Measurements from ENCODE around the gene HMGA1.

HMGA1 gene, protein sequence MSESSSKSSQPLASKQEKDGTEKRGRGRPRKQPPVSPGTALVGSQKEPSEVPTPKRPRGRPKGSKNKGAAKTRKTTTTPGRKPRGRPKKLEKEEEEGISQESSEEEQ

DNA sequence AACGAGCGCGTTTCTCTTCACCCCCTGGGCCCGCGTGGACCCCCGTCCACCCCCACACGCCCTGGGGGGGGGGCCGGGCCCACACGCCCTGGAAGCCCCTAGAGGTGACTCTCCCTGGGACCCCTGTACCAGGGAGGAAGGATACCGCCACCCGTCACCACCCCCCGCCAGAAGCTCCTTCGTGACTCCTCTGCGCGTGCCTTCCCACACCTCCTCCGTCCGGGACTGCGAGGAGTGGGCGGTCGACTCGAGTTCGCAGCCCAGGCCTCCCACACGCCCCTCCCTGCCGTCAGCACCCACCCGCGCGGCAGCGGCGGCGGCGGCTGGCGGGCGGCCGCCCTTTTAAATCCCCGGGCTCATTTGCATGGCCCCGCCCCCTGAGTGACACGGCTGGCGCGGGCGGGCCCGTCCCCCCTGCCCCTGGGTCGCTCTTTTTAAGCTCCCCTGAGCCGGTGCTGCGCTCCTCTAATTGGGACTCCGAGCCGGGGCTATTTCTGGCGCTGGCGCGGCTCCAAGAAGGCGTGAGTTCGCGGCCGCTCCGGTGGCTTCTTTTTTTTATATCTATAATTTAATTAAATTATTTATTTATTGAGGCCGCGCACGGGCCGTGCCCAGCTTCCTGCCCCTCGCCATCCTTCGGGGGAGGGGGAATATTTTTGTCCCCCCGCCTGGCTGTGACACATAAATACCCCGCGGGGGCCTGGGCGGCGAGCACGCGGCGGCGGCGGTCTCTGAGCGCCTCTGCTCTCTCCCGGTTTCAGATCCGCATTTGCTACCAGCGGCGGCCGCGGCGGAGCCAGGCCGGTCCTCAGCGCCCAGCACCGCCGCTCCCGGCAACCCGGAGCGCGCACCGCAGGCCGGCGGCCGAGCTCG, at the start of gene HMGA1:
TSS of gene HMGA1 (plus strand) at position 431 of the 873 bp plus-strand sequence. CDS start 3,908 bp downstream, outside the sequence.
- DNase-seq, result peak; percentile 74

DNA sequence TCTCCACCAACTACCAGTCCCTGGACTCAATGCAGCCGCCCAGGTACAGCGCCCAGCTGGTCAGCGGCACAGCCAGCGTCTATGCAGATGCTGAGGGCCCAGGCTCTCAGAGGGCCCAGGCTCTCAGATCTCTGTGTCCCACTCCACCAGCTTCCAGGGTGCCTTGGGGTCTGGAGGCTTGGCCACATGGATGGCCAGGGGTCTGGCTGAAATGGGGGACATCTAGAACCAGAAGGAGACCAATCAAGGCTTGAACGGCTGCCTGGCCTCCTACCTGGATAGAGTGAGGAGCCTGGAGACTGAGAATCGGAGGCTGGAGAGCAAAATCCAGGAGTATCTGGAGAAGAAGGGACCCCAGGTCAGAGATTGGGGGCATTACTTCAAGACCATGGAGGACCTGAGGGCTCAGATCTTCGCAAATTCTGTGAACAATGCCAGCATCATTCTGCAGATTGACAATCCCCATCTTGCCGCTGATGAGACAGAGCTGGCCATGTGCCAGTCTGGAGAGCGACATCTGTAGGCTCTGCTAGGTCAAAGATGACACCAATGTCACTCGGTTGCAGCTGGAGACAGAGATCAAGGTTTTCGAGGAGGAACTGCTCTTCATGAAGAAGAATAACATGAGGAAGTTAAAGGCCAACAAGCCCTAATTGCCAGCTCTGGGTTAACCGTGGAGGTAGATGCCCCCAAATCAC, 46.7 kb upstream of the HMGA1 start:
- no peak for DNase-seq

DNA sequence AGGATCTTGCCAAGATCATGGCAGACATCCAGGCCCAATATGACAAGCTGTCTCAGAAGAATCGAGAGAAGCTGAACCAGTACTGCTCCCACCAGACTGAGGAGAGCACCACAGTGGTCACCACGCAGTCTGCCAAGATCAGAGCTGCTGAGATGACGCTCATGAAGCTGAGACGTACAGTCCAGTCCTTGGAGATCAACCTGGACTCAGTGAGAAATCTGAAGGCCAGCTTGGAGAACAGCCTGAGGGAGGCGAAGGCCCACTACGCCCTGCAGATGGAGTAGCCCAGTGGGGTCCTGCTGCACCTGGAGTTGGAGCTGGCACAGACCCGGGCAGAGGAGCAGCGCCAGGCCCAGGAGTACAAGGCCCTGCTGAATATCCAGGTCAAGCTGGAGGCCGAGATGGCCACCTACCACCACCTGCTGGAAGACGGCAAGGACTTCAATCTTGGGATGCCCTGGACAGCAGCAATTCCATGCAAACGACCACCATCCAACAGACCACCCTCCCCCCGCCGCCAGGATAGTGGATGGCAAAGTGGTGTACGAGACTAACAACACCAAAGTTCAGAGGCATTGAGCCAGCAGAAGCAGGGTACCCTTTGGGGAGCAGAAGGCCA, 46.1 kb upstream of the HMGA1 start:
- DNase-seq, result no peak

DNA sequence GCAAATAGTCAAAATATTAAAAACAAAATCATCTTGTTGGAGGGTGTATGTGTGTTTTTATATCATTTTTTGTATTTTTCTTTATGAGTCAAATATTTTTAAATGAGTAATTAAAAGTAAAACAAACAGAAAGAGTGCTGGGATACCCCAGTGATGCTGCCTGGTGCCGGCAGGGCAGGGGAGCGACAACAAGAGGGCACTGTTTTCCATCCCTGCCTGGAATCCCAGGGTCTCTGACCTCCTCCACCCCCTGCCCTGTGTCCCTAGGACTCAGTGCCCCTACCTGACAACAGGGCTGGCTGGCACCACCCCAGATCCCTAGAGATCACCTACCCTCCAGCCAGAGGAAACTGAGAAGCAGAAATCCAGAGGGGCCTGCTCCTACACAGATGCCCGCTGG, 41.9 kb upstream of the HMGA1 start:
- no peak for DNase-seq

DNA sequence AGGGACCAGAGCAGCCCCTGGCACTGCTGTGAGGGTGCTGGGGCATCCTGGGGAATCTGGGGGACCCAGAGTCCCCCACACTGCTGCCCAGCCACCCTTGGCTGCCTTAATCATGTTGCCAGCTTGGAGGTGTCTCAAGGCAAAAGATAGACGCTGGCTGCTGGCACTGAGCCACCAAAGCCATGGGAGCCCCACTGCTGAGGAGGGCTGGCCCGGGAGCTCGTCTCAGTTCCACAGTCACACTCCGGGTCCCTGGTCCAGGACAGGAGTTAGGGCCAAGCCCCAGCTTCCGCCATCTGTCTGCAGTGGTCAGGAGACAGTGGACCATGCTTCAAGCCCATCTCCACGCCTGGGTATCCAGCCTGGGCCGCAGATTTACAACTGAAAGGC, 41.0 kb upstream of the HMGA1 start:
- no peak for DNase-seq

DNA sequence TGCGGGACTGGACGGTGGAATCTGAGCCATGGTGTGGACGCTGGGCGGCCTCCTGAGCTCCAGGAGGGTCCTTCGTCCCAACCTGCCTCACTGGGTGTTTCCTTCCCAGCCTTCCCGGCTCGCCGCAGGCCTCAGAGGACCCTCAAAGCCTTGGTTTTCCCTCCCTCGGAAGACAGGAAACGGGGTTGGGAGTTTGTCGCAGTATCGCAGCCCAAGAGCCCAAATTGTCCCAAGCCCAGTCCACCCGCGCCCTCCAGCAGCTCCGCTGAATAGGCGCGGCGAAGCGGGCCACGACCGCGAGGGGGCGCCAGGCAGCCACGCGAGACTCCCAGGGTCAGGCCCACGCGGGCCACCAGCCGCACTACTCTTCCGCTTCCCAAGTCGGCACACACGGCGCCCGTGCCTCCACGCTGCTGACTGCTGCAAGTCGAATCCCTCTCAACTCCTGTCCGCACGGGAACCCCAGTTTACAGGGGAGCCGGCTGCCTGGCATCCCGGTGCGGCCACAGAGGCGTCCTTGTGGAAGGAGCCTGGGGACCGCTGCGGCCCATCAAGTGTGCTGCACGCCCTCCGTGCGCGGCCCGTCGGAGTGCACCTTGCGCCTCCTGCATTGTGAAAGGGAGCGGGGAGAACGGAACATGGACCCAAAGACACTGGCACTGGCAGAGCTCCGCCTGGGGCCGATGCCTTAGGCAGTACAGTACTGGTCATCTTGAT, 40.4 kb upstream of the HMGA1 start:
- peak; percentile 9 for DNase-seq

DNA sequence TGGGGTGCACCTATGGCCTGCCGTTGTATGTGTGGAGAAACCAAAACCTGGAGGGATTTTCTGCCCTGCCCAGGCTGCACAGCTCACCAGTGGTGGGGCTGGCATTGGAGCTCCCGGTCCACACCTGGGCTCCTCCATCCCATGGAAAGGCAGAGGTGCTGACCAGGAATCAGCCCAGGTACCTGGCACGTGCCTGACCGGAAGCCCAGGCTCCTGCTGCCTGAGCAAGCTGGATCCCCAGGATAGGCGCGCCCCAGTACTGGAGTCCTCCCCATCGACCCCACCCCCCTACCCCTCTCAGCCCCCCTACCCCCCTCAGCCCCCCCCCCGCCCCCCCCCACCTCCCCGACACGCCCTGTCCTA, 39.9 kb upstream of the HMGA1 start:
- no peak for DNase-seq

DNA sequence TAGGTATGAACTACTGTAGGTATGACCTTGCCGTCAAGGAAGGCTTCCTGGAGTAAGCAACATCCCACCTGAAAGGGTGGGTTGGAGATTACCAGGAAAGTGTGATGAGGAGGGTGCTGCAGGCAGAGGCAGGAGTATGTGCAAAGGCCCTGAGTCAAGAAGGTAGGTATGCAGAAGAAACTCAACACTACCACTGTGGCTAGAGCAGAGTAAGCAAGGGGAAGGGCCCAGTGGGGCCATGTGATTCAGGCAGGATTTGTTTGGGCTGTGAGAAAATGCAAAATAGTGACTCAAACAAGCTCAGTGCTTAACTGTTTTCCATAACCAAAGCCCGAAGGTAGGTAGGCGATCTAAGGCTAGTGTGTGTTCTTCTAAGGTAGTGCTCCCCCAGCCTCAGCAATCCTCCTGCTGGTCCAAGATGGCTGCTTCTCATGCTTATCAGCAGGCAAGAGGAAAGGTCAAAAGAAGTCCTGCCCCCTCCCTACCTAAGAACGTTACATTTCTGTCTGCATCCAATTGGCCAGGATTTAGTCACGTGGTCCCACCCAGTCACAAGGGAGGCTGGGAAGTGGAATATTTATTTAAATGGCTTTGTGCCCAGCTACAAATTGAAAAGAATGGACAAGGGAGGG, 36.2 kb upstream of the HMGA1 start:
- no peak for DNase-seq

DNA sequence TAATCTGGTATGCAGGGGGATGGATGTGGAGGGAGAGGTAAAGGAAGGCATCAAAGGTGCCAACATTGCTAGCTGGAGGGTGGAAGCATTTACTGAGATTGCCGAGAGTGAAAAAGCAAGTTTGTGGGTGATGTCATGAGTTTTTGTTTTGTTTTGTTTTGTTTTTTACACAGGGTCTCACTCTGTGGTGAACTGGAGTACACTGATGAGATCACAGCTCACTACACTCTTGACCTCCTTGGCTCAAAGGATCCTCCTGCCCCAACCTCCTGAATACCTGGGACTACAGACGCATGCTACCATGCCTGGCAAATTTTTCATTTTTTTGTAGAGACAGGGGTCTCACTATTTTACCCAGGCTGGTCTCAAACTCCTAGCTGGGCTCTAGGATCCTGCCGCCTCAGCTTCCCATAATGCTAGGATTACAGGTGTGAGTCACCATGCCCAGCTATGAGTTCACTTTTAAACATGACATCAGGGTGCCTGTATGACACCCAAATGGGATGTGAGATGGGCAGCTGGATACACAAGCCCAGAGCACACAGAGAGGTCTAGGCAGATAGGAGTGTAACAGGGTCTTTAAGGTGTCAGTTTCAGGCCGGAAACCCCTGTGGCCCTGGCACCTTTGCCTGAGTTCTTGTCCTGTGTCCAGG, 35.1 kb upstream of the HMGA1 start:
- DNase-seq, result no peak

DNA sequence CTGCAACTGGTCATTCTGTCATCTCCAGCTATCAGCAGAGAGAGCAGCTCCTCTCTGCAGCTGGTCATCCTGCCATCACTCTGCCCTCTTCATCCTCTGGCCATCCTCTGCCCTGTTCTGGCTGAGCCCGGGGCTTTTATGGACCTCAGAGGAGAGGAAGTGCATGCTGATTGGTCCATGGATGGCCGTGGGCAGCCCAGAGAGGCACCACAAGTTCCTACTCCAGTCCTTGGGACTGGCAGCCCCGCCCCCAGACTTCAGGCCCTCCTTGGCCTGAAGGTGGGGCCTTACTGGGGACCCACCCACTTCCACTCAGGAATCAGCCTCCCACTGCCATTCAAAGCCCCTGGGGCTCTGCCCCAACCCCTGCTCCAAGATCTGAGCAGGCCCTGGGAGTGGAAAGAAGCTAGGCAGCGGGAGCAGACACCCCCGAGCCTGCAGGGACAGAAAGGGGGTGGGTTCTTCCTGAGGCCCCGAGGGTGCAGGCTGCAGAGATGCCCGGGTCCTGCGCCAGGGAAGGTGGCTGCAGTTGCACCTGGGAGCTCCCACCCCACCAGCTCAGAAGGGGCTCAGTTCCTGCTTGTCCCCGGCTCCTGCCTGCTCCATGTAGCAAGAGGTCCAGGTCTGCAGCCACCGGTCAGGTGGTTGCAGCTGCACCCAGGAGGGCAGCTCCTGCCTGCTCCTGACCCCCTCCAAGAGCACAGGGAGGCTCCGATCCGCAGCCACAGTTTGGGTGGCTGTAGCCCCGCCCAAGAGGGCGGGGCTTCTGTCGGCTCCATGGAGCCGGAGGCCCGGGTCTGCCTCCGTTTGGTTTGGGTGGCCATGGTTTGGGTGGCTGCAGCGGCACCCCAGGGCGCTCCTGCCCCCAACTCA, 34.1 kb upstream of the HMGA1 start:
- no peak for DNase-seq

DNA sequence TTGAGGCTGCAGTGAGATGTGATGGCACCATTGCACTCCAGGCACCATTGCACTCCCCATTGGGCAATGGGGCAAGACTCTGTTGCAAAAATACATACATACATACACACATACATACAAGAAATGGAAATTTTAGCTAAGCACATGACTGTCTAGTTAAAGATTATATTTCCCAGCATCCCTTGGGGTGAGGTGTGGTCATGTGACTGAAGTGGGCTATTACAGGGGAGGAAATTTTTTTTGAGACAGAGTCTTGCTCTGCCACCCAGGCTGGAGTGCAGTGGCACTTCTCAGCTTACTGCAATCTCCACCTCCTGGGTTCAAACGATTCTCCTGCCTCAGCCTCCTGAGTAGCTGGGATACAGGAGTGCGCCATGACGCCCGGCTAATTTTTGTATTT, 32.0 kb upstream of the HMGA1 start:
- no peak for DNase-seq

DNA sequence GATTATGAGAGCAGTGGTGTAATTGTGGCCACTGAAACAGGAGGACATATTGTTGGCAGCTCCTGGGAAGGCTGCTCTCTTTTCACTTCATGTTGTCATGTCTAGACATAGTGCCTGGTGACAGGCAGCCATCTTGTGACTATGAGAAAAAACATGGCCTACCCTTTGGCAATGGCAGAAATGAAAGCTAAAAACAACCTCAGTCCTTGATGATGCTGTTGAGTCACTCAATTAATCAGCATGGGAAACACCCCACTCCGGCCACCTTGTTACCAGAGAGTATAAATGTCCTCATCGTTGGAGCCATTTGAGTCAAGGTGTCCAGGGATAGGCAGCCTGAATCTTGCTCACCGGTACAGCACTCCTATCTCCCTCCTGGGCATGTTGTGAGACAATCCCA, 31.2 kb upstream of the HMGA1 start:
- DNase-seq, result no peak

DNA sequence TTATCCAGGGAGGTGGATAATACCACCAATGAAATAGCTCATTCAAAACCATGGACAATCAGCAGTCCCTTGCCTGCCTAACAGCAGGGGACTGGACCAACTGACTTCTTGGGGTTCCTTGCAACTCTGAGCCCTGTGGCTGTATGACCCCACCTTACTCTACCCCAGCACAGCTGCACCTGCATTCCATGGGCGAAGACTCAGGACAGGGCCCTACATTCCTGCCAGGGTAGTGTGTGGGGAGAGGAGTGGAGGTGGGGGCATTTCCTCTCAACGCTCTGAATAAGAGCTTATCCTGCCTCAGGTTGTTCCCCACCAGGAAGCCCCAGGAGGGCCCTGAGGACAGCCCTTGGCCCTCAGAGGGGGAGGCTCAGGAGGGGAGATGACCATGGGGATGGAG, 30.8 kb upstream of the HMGA1 start:
- DNase-seq, result no peak

DNA sequence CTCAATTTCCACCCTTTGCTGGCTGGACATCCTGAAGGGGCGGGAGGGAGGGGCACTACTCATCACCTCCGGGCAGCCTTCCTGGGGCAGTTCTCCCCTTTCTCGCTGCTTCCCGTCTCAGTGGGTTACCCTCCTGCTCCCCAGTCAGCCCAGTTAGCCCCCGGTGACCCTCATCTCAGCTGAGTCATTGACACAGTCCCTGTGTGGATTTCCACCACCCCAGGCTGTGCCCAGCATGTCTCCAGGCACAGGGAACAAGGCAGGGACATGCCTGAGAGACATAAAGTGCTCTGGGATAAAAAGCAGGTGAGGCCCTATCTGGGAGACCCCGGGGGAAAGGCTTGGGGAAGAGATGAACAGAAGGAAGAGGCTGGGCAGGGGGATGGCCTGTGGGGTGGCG, 29.9 kb upstream of the HMGA1 start:
- no peak for DNase-seq

DNA sequence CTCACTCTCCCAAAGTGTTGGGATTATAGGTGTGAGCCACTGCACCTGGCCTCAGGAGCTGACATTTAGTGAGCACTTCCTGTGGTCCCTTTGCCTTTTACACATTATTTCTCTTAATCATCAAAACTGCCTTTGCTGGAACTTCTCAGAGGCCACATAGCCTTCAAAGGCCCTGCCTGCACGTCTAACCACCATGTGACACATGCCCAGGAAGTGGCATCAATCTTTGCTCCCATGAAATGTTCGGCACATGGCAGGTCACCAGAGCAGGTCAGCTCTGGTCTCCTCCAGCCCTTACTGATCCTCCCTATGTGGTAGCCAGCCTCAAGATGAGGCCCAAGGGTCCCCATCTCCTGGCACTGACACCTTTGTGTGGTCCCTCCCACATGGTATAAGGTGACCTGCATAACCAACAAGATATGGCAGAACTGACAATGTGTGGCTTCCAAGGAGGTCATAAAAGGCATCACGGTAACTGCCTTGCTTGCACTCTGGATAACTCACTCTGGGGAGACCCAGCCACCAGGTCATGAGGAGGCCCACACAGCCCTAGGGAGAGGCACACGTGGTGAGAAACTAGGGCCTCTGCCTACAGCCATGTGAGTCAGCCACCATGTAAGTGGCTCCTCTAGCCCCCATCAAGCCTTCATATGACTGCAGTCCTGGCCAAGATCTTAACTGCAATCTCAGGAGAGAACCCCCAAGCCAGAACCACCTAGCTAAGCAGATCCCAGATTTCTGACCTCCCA, 28.8 kb upstream of the HMGA1 start:
- DNase-seq, result no peak

DNA sequence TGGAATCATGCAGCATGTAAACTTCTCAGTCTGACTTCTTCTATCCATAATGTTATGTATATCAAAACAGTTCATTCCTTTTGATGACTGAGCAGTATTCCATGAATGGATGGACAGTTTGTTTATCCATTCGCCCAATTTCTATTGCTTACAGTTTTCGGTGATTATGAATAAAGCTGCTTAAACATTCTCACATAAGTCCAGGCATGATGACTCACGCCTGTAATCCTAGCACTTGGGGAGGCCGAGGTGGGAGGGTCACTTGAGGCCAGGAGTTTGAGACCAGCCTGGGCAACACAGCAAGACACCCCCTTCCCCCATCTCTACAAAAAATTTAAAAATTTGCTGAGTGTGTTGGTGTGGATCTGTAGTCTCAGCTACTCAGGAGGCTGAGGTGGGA, 22.9 kb upstream of the HMGA1 start:
- DNase-seq, result no peak

DNA sequence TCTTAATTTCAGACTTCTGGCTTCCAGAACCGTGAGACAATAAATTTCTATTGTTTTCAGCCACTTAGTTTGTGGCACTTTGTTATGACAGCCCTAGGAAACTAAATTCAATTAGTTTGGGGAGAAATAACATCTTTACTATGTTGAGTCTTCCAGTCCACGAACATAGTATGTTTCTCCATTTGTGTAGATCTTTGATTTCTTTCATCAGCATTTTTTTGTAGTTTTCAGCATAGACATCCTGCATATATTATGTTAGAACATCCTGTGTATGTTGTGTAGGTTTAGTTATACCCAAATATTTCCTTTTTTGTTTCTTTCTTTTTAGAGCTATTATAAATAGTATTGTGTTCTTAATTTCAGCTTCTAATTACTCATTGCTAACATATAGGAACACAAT, 18.0 kb upstream of the HMGA1 start:
- DNase-seq, result no peak

DNA sequence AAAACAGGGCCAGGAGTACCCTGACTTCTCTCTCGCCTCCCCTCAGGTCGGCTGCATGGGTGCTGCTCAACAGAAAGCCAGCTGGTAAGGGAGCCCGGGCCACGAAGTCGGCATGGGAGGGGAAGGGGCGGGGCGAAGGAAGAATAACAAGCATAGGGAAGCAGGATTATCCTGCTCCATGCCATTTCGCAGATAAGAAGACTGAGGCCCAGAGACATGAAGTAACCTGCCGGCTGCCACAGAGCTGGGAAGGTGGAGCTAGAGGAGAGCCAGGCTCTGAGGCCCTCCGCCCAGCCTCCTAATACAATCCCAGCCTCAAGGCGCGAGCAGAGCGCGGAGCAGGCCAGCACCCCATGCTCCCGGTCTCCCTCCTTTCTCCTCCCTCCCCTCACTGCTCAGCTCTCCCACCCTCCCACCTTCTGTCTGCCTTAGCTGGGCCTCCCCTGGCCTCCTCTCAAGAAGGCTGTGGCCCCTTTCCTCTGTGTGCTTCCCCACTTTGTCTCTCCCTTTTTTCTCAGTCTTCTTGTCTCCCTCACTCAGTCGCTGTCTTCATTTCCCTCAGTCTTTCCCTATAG, 13.2 kb upstream of the HMGA1 start:
- no peak for DNase-seq

DNA sequence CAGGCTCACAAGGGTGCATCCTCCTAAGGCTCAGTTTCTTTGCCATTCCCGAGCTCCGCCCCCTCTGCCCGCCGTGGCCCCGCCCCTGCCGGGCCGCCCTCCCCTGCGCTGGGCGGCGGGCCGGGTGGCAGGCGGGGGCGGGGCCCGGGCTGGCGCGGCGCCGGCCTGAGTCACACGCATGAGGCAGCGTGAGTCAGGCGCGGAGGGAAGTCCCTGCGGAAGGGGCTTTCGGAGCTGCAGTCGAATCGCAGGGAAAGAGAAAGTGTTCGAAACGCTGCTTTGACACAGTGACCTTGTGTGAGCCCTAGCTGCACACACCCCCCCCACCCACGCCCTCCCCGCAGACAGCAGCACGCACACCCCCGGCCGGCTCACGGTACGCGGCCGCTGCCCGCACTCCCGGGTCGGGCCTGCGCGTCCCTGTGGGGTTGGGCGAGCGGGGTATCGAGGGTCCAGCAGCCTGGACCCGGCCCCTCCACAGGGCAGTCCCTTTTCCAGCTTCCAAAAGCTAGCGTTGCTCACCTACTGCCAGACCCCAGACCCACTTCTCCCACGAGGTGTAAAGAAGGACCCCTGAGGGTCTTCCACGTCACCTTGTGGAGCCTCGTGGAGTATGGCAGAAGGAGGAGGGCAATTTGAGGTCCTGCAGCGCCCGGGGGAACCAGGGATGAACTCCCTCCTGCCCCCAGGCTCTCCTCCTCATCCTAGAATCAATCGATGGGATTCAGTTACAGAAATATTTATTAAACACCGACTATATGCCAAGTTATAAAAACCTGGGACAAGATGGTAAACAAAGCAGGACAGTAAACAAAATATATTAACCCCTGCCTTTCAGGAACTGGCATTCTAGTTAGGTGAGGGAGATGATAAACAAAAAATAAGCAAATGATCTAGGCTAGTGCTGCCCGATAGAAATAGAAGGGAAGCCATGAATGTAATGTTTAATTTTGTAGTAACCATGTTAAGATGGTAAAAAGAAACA, 12.4 kb upstream of the HMGA1 start:
- peak; percentile 67 for DNase-seq
